ENCODE measurements around the gene FAM83F. TPM values are rescaled to one million over a fixed set of nuclear protein-coding genes. Genes with fewer than 3 reads are reported as not detected.

The FAM83F gene
- polyA plus RNA-seq, 1 donor, result 0.10 TPM

GRCh38 chr22:39995393-39996252 is 869 bp downstream of the FAM83F start:
- DNase-seq, result no peak

DNA sequence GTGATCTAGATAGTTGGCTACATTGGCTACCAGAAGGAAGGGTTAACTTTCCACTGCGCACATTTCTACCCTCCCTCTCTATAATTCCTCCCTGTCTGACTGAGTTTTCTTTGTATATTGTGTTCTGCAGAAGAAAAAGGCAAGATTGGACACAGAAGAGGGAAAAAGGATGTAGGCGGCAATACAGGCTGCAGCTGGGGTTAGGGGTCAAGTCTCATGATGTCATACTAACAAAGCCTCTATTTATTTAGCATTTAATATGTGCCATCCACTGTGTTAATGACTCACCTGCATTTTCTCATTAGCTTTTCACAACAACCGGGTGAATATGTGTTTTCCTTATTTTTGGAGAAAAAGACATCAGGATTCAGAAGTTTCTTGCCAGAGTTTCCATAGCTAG is 2.0 kb downstream of the FAM83F start:
- no peak for DNase-seq

DNA sequence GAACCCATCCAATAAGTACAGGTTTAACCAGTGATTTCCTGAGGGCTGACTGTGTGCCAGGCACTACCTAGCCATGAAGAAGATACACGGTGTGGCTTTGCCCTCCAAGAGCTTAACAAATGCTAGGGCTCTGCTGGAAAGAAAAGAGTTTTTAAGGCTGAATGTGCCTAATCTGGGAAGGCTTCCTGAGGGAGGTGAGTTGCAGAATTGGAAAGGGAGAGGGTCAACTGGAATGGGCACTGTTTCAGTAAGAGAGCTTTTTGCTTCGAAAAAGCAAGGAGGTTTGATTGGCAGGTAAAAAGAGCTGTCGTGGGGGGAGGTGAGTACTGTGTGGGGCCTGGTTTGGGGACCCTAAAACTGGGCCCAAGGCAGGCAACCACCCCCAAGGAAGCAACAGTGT is 2.7 kb downstream of the FAM83F start:
- no peak for DNase-seq

- no peak for DNase-seq
These were observed 3.4 kb downstream of the FAM83F start for GRCh38 chr22:39997939-39998726.

DNA sequence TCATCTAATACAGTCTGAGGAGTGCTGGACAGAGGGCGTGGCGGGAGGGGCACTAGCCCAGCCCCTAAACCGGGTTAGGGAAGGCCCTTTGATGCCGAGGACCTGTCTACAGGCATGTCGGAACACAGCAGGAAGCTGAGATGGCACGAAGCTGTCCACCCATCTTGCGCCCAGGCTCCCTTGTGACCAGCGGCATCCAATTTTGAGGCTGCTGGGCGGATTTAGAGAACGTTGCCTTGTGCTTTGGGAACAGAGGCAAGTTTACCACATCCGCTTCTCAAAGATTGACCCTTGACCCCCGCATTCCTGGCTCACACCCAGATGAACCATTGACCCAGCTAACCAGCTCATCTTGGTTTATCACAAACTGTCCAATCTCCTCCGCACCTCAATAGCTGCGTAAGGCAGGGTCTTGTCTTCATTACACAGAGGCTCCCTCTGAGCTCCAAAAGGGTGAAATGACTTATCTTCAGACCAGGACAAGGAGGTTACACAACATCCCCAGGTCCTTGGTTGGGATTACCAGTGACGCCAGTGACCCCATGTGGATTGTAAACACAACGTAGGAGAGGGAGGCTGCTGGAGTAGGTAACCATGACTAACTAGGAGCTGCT is 4.5 kb downstream of the FAM83F start:
- DNase-seq, result no peak

- DNase-seq, result no peak
These were observed 5.4 kb downstream of the FAM83F start for GRCh38 chr22:40000171-40000570.

DNA sequence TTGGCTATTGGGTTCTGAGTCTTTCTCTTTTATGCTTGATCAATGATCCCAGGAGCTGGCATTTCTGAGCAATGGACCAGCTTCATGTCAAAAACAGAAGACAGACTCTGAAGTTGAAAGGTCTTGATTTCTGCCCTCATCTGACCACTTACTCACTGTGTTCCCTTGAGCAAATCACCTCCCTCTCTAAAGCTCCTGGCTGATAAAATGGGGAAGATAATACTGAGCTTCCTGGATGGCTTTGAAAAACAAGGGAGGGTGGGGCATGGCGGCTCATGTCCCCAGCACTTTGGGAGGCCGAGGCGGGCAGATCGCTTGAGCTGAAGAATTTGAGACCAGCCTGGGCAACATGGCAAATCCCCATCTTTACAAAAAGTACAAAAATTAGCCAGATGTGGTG is 6.4 kb downstream of the FAM83F start:
- no peak for DNase-seq

GRCh38 chr22:40001800-40002577 is 7.2 kb downstream of the FAM83F start:
- no peak for DNase-seq

- DNase-seq, result no peak
These were observed 8.4 kb downstream of the FAM83F start for GRCh38 chr22:40002935-40003715.

GRCh38 chr22:40004836-40005235 is 10.1 kb downstream of the FAM83F start:
- DNase-seq, result no peak

DNA sequence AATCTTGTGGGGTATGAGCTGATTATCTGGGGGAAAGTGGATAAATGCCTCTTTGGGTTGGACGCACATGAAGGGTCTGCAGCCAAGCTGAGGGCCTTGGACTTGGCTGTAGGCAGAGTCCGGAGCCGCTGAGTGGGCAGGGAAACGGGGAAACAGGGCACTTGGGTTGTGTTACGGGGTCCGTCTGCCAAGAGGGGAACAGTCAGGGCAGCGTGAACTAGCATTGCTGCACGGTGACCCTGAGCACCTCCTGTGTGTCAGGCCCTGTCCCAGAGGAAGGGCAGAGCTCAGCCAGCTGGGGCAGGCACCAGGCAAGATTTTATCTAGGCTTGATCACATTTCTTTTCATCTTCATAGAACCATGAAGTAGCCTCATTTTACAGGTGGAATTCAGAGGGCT is 11.9 kb downstream of the FAM83F start:
- no peak for DNase-seq

- no peak for DNase-seq
These were observed 13.3 kb downstream of the FAM83F start for GRCh38 chr22:40007853-40008710.

- DNase-seq, result no peak
These were observed 14.1 kb downstream of the FAM83F start for GRCh38 chr22:40008726-40009291.

GRCh38 chr22:40009292-40009774 is 14.6 kb downstream of the FAM83F start:
- DNase-seq, result no peak

DNA sequence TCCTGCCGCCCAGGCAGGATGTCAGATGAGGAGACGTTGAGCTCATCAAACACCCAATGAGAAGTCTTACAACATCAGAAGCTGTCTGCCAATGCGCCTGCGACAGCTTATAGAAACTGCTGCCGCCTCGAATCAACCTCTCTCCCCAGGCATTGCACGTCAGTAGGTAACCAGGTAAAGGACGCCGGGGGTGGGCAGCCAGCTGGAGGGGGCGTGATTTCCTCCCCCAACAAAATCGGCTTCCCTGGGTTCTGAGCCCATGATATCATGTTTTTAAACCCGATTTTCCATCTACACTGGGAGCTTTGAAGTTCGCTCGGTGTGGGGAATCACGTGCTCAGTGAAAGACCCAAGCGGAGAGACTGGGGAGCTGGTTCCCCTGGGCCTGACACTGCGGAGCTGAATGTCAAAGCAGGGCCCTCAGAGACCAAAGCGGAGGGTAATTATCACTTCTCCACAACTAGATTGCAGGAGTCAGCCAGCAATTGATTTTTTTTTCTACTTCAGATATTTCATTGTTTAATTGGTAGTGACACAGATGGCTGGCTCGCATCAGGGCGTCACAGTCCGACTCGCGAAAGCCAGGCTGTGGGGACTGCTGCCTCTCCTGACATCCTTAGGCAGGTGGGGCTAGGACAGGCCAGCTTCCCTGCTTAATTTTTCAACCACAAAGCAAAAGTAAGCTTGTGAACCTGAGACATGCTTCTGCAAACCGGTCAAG is 15.4 kb downstream of the FAM83F start:
- DNase-seq, result no peak

GRCh38 chr22:40010746-40011145 is 16.0 kb downstream of the FAM83F start:
- no peak for DNase-seq

- DNase-seq, result no peak
These were observed 20.0 kb downstream of the FAM83F start for GRCh38 chr22:40014667-40015248.

DNA sequence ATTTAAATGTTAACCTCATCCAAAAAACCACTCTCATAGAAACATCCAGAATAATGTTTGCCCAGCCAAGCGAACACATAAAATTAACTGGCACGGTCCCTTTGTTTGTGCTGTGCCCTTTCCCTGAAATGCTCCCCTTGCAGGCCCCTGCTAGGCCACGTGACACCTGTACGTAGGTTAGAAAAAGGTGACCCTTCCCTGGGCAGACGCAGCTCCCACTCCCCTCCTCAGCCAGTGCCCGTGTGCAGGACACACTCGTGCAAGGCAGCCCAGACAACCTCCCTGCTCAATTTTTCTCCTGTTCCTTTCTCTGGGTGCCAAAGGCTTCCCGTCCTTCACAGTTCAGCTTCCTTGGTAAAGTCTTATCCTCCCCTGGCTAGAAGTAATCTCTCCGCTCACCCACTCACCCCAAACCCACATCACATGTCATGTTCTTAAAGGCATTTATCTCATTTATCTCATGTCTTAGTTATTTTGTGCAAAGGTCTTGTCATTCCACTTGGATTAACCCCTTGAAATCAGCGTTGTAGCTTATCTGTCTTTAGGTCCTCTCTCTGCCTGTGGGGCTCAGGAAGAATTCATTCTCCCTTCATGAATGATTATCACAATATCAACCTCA is 20.7 kb downstream of the FAM83F start:
- DNase-seq, result no peak

GRCh38 chr22:40018051-40018450 is 23.3 kb downstream of the FAM83F start:
- DNase-seq, result no peak
